ENCODE data around the gene STX1B. TPM values are rescaled to one million over a fixed set of nuclear protein-coding genes. Genes with fewer than 3 reads are reported as not detected.

Gene STX1B
- total and polyA plus RNA-seq, 2 donors (not counting 3 experiments of a cell fraction or from before 2014, with no cell fraction given), result 0.11 to 0.14 TPM

DNA sequence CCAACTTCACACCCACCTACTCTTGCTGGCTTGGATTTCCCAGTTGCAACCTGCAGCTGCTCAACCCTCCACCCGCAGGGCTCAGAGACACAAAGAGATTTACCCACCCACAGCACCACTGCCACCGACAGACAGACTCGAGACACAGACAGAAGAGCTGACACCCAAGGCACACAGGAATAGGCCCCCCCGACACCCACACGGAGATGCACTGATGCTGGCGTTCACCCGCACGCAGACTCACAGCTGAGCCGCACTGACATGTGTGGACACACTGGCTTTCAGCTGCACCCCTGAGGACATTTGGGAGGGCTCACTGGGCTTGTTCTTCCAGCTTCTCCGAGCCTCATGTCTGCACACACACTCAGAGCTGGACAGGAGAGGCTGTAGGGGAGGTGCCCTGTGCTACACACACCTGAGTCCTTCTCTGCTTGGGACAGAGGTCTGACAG, 8.2 kb downstream of the STX1B start:
- no peaks in the 10 kb centered on the region for H4K20me1 ChIP-seq (replicated peaks; ENCODE audit: control insufficient read depth, extremely low read depth, insufficient read depth, low read length)
- no peaks in the 10 kb centered on the region for H3K4me1 ChIP-seq (ENCODE audit: control insufficient read depth, extremely low read depth, insufficient read depth, low read length)
- CTCF ChIA-PET, result interaction anchor here (1.1 to 1.4 kb wide), 2 partner anchors 17 to 18 kb away, joined by 3 read pairs; partner anchors contain the start of gene HSD3B7
- H3K9me3 ChIP-seq (replicated peaks; ENCODE audit: control insufficient read depth, insufficient read depth, low read length), result no peaks in the 10 kb centered on the region
- BruUV-seq (replicated peaks), result no TSS peak
- H2AFZ ChIP-seq (ENCODE audit: low read depth, low read length), result no peak overlapping the region
- no peak overlapping the region for H3K27ac ChIP-seq (ENCODE audit: insufficient read depth, low read depth, low read length)
- H3K79me2 ChIP-seq (ENCODE audit: control insufficient read depth, insufficient read depth, low read length), result no peaks in the 10 kb centered on the region
- intact Hi-C loops (cut with micrococcal nuclease) (no loop called here), dilution Hi-C loops (cut with MboI; ENCODE audit: extremely low pct_ligation_motif_present, low sequenced_read_pairs) (no loop called here)
- DNase-seq (ENCODE audit: low read depth, low spot score), result no peak
- H3K9me1 ChIP-seq (replicated peaks; ENCODE audit: control insufficient read depth, extremely low read depth, insufficient read depth, low read length), result no peaks in the 10 kb centered on the region
- no peak overlapping the region for H3K9ac ChIP-seq (replicated peaks; ENCODE audit: extremely low read depth, insufficient read depth, low read length)
- H3K4me2 ChIP-seq (ENCODE audit: insufficient read depth, low read length), result no peak overlapping the region
- TF ChIP-seq POLR2A (IDR thresholded peaks at IDR 0.05; ENCODE audit: low read depth, low read length) (no peak), POLR2AphosphoS5 (IDR thresholded peaks at IDR 0.05; ENCODE audit: insufficient read depth, low read depth, low read length) (no peak), JUN (IDR thresholded peaks at IDR 0.05; ENCODE audit: borderline replicate concordance, insufficient read depth, insufficient read length, low read depth) (no peak), GATA2 (IDR thresholded peaks at IDR 0.05; ENCODE audit: insufficient read depth, insufficient read length, low read depth, low read length) (no peak), FOS (IDR thresholded peaks at IDR 0.05; ENCODE audit: borderline replicate concordance, insufficient read depth, low read length) (no peak), MYC (IDR thresholded peaks at IDR 0.05; ENCODE audit: low read depth, low read length) (no peak), EZH2 (IDR thresholded peaks at IDR 0.05; ENCODE audit: borderline replicate concordance, low read depth, low read length, severe bottlenecking) (no peak)
- TF ChIP-seq, protein P1, sequence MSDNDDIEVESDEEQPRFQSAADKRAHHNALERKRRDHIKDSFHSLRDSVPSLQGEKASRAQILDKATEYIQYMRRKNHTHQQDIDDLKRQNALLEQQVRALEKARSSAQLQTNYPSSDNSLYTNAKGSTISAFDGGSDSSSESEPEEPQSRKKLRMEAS (IDR thresholded peaks at IDR 0.05; ENCODE audit: insufficient read depth, insufficient read length), result no peak
- TF ChIP-seq, protein P2, sequence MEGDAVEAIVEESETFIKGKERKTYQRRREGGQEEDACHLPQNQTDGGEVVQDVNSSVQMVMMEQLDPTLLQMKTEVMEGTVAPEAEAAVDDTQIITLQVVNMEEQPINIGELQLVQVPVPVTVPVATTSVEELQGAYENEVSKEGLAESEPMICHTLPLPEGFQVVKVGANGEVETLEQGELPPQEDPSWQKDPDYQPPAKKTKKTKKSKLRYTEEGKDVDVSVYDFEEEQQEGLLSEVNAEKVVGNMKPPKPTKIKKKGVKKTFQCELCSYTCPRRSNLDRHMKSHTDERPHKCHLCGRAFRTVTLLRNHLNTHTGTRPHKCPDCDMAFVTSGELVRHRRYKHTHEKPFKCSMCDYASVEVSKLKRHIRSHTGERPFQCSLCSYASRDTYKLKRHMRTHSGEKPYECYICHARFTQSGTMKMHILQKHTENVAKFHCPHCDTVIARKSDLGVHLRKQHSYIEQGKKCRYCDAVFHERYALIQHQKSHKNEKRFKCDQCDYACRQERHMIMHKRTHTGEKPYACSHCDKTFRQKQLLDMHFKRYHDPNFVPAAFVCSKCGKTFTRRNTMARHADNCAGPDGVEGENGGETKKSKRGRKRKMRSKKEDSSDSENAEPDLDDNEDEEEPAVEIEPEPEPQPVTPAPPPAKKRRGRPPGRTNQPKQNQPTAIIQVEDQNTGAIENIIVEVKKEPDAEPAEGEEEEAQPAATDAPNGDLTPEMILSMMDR (IDR thresholded peaks at IDR 0.05; ENCODE audit: extremely low read depth in 1 of 2, insufficient read depth in 1 of 2, low read depth in 1 of 2, low read length in 2 of 2), result no peak
- H3K27me3 ChIP-seq (ENCODE audit: control insufficient read depth in 2 of 2, insufficient read depth in 2 of 2, low read length in 2 of 2), result peaks cover 0 to 2% of the 10 kb centered on the region in 2 experiments
- POLR2A ChIA-PET, result no interaction called here
- no peaks in the 10 kb centered on the region for H3K36me3 ChIP-seq (ENCODE audit: control insufficient read depth in 2 of 2, extremely low read depth in 1 of 2, insufficient read depth in 2 of 2, low read length in 2 of 2)
- H3K4me3 ChIP-seq (replicated peaks in 1 of 3; ENCODE audit: insufficient read depth in 1 of 3, low read depth in 1 of 3, low read length in 3 of 3), result no peak overlapping the region
- FAIRE-seq, result no peak

All from endothelial cell of umbilical vein (primary cell).